Measurements from ENCODE around the gene PSMD1.

The PSMD1 gene

DNA sequence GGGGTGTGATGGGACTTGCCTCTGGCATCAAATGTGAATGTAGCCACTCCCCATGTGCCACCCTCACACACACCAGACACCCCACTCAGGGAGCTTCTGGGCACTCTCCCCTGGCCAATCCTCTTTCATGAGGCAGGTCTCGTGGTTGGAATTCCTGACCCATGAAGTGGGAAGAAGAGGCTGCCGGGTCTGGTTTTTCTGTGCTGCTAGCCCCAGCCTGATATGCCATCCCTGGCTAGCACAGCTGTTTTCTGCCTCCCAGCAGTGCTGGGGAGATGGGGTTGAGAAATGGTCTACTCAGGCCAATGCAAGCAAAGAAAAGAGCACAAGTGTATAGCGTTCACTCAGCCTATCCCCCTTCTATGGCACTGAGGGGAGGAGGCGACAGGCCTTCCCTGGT is 20.5 kb upstream of the PSMD1 start:
- no peak for DNase-seq

DNA sequence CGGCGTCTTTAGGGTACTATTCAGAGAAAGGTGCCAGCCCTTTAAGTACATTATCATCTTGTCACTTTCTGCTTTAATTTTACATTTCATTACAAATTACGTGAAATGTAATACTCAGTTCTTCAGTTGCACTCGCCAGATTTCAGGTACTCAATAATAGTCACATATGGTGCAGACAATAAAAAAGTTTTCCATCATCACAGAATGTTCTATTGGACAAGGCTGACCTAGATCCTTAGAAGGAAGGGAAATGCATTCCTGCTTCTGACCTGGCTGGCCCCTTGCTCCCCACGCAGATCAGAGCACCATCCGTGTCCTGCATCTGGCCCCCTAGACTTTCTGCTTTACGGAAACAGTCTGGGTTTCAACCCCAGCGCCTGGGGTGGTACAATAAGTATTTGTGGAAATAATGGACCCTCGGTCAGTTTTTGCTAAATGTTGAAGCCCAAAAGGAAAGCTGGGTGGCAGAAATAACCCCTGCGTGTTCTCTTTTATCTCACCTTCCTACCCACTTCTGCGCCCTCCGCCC is 20.0 kb upstream of the PSMD1 start:
- DNase-seq, result no peak

DNA sequence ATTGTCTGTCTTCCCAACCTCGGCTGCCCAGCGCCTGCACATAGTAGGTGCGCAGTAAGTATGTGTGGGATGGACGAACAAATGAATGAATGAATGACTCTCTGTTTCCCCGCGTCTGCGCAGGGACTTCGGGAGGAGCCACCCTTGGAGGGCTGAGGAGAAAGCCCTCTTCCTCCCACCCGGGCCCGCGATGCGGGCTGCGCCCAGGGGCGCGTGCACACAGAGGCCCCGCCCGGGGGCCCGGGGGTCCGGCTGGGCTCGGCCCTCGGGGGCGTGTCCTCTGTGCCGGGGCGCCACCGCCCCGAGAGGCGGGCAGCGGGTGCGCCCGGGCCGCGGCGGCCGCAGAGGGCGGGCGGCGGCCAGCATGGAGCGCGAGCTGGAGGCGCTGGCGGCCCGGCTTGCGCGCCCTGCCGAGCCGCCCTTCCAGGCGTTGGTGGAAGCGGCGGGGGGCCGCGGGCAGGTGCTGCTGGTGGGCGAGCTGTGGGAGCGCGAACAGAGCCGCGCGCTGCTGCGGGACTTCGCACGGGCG is 19.4 kb upstream of the PSMD1 start, which contains the start of gene C2orf72:
Gene C2orf72 (plus strand): TSS at position 322 of the 529 bp plus-strand sequence. CDS start 43 bp downstream, at position 365.
- no peak for DNase-seq

DNA sequence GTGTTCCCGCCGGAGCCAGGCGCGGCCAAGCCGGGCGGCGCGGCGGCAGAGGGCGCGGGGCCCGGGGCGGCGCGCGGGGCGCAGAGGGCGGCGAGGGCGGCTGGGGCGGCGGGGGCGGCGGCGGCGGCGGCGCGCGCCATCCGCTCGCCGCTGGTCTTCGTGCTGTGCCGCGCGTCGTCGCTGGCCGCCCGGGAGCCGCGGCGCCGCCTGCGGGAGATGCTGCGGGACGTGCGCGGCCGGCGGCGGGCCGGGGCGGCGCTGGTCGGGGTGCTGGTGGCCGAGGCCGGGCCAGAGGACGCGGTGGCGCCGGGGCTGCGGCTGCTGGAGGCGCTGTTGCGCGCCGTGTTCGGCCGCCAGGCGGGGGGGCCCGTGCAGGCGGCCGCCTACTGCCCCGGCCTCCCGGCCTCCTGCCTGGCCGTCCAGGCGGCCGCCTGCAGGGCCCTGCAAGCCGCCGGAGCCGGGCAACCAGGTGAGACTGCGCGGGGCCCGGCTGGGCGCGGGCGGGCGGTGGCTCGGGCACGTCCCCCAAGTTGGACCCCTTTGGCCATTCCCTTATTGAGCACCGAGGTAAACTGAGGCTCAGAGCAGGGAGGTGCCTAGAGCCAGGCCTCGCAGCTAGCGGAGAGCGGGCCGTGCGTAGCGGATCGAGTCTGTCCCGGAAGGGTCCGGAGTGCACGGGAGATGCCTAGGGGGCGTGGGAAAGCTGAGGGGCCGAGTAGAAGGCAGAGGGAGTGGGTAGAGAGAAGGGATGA is 18.8 kb upstream of the PSMD1 start:
- DNase-seq, result no peak

DNA sequence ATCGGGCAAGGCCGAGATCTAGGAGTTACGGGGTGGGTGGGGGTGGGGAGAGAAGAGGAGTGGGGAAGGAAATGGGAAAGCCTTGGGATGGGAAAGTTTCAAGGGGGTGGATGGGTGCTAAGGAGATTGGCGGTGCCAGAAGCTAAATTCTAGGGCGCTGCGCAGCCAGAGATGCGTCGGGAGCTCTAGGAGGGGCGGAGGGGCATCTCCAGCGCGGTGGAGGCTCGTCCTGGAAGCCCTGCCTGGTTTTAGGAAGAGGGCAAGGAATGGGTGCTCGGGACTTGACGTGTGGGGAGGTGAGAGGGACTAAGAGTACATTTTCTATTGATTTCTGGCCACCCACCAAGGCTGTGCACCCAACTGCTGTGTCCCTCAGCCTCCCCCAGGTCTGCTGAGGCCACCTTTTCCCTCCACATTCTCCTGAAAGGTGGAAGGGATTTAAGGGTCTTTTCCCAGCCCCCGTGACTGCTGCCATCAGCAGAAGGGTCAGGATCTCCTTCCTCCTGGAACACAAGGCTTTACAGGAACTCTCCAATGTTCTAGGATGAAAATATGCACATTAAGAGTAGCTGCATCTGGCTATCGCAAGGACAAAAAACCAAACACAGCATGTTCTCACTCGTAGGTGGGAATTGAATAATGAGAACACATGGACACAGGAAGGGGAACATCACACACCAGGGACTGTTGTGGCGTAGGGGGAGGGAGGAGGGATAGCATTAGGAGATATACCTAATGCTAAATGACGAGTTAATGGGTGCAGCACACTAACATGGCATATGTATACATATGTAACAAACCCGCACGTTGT is 18.0 kb upstream of the PSMD1 start:
- DNase-seq, result no peak

DNA sequence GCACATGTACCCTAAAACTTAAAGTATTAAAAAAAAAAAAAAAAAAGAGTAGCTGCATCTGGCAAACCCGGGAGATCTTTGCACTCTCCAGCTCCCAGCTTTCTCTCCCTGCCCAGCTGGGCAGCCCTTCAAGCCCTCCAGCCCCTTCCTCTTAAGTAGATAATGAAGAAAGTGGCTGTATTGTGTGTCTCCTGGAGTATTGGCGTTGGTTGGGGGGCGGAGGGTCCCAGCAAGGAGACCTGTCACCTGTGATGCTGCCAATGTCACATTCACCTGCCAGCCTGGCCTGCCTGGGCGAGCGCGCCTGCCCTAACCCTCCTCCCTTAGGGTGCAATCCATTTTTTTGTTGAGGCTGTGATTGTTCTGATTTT is 17.4 kb upstream of the PSMD1 start:
- DNase-seq, result no peak

DNA sequence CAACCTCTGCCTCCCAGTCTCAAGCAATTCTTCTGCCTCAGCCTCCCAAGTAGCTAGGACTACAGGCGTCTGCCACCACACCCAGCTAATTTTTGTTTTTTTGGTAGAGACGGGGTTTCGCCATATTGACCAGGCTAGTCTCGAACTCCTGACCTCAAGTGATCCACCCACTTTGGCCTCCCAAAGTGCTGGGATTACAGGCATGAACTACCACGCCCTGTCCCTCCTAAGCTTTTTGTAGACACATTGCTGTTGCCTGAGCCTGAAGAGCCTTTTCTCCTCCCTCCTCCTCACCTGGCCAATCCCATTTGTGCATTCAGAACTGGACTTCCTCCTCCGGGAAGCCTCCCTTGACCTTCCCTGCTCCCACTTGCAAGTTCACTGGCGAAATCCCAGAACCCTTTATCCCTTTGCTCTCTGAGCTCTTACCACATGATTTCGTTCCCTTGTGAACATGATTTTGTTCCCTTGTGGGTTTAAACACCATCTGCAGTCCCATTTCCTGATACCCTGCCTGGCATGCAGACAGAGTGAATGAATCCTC is 16.8 kb upstream of the PSMD1 start:
- DNase-seq, result no peak

DNA sequence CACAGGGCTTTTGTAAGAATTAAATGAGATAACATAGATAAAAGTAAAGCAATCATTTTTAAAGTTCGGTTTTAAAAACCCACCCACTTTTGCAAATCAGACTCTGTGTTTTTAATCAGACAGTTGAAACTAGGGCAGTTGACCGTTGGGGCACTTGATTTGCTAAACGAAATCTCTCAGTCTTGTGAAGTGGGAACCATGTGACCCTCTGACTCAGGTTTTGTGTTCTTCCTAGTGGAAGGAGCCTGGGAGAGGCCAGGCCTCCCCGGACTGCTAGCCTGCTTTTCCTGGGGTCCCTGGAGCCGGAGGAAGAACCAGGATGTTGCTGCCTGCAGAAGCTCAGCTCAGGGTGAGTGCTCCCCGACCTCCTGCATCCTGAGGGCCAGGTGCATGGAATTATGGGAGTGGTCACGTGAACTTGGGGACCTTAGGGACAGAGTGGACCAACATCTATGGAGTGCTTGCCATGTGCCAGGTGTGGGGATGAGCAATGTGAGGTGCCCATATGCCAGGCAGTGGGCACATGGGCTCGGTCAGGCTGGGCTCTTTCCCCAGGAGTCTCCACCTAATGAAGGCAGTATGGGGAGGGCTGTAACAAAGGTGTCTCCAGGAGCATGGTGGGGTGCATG is 15.5 kb upstream of the PSMD1 start:
- no peak for DNase-seq

DNA sequence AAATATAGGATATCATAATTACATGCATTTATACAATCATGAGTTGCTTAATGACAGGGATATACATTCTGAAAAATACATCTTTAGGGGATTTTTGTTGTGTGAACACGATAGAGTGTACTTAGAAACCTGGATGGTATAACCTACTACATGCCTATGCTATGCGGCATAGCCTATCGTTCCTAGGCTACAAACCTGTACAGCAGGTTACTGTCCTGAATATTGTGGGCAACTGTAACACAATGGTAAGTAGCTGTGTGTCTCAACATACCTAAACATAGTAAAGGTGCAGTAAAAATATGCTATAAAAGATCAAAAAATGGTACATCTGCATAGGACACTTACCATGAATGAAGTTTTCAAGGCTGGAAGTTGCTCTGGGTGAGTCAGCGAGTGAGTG is 12.9 kb upstream of the PSMD1 start:
- DNase-seq, result no peak

DNA sequence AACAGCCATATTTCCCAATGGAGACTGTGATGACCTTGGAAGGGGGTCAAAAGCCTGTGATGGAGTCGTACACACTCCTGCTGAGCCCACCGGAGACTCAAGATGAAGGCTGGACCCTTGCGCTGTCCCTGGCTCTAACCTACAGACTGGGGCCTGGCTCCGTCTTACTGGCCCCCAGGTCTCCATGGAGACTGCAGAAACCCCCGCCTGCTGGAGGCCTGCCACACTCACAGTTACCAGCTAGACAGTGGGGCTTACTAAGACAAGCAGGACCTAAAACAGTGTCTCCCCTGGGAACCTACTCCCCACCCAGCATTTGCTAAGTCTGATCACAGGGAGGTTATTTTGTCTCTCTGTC is 9.8 kb upstream of the PSMD1 start:
- no peak for DNase-seq

DNA sequence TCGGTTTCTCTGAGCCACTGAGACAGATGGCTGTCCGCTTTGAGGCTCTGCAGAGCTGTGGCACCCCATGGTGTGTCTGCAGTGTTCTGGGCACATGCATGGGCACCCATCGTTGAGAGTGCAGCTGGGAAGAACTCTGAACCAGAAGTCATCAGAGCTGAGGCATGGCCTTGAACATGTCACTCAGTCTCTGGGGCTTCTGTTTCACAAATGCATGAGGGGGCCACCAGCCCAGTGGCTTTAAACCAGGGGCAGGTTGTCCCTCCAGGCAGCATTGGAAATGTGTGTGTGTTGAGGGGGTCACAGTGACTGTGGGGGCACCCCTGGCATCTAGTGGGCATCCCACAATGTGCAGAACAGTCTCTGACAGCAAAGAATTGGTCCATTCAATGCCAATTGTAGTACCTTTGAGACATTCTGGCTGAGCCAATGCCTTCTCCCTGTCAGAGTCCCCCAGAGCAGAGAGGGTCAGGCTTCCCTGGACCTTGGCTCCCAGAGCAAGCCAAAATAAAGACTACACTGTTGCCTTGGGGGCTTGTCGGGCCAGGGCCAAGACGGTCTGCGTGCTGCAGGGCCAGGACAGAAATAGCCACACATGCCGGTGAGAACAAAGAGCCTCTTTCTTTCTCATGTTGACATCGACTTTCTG is 9.3 kb upstream of the PSMD1 start:
- DNase-seq, result no peak

DNA sequence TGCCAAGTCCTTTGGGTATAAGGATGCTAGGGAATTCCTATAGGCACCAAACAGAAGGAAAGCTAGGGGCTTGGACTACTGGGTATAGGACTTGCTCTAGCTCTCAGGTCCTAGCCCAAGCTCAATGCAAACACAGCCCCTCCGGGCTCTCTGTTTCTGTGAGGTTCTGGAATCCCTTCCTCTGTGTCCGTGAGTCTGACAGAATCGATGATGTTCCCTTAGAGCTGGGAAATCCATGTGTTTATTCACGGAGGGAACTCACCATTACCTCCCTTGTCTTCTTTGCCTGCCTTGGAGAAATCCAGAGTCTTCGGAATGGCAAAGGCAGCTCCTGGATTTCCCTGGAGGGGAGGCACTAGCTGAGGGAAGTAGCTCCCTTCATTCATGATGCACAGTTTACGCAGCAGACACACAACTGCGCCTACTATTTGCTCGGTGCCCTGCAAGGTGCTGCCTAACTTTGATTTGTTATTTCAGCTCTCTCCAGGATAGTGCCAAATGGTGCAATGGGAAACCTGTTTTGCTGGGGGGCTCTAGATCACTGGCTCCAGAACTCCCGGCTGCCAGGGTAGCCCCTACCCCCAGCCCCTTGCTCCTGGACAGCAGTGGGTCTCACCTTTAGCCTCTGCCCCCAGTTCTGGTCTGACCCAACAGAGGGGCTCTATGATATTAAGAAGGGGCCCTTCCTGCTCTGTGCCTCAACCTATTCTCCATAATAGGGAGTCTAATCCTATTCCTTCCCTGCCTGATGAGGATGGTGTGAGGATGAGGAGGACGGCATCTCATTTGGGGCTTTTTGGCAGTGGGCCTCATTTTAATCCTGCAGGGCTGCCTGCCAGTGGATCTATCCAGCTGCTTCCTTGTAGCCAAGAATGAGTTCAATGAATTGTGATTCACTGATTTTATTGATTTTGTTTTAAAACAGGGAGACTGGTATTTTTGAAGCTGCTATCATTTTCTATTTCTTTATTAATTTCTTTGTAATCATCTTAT is 8.4 kb upstream of the PSMD1 start:
- no peak for DNase-seq

DNA sequence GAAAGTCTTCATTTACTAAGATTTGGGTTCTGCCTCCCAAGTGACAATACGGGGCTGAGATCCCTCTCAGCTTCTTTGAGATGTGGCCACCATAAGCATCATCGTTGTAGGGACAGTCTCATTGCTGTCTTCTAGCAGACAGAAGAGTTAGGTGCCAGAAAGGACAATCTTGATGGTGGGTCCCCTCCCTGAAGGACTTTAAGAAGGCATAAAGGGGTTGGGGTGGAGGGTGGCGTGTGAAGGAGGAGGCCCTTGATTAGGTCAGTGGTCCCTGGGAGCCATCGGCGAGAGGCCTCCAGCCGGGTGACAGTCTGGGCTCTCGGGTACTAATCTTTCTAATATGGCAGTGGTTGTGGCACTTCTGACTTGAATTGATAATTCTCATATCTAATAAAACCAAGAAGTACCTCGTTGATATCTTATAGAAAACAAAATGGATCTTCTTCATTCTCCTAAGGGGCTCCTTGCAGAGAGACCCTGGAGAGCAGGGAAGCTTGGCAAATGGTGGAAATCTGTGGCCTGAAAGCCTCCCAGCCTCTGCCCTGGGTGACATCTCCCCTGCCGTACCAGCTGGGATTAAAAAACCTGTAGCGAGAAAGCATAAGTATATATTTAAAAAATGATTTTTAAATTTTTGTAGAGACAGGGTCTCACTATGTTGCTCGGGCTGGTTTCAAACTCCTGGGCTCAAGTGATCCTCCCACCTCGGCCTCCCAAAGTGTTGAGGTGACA is 7.2 kb upstream of the PSMD1 start:
- DNase-seq, result no peak

DNA sequence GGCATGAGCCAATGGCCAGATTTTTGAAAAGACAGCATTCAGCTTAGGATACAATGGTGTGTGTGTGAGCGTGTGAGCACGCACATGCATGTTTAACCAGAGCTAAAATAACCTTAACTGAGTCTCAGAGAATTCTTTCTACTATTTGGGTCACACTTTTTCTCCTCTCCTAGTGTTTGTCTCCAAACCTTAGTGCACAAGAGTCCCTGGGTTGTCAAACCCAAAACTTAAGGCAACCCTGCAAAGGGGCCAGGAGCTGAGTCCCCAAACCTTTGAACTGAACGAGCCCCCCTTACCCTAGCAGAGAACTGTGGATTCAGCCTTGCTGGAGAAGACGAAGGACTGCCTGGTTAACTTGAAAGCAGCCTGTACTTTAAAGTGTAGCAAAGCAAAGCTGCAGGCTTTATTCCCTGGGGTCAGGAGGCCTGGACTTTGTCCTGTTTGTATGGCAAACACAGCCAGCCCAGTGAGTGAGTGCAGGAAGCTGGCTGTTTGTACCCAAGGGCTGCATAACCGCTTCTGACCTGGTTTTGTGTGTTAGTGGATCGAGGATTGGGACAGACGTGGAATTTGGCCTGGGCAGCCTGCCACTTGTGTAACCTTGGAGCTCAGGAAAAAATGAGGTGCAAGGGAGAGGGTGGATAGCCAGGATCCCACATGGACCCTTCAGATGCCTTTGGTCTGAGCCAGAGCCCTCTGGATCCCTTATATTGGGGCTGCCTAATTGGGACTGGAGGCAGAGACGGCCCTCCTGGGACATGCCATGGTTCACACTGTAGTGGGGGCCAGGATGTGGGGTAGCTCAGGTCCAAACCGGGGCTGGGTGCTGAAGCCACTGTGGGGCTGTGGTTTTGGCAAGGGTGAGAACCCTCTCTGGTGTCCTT is 6.4 kb upstream of the PSMD1 start:
- no peak for DNase-seq

DNA sequence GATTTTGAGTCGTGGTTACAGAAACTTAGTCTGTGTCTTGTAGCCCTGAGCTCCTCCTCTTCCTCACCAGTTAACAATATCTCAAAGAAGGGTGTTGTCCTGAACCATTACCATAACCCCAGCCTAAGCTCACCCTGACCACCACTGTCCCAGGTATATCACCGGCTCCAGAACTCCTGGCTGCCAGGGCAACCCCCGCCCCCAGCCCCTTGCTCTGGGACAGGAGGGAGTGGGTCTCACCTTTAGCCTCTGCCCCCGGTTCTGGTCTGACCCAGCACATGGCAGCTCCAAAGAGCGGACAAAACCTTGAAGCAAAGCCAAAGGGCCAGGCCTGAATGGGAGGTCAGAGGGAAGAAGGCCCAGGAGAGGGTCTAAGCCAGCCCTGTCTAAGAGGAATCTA is 5.6 kb upstream of the PSMD1 start:
- no peak for DNase-seq

DNA sequence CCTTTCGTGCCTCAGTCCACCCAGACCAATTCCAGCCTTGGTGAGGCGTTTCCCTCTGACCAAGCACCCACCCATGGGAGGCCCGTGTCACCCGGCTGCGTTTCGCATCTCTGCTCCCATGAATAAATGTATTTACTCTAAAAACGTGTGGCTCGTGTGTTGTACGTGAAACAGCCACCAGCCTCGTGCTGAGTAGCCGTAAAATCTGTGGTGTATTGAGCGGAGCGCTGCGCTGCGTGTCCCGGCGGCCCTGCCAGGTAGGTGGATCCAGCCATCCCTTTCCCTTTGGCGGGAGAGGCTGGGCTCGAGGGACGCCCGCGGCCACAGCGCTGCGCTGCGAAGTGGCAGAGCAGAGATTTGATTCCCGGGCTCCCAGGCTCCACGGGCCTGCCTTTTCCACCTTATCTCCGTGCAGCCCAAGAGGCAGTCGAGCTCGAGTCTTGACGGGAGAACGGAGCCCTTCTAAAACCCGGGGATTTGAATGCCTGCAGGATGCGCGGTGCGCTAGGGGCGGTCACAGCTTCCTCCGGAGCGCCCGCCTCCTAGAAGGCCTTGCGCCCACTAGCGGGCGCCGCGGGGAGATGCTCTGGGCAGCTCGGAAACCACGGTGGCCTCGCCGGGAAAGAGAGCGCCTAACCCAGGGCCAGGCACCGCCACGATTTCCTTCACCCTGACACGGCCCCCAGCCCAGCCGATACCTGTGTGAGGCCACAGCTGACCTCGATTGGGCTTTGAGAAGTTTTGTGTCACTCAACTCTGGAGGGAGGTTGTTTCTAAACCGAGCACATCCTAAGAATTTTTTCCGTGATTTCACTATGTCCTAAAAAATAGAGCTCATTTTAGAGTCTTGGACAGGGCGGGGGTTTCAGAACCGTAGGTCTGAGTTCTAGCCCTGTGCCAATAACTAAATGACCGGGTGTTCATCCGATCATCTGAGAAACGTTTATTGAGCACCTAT is 3.9 kb upstream of the PSMD1 start:
- peak; percentile 82 for DNase-seq

DNA sequence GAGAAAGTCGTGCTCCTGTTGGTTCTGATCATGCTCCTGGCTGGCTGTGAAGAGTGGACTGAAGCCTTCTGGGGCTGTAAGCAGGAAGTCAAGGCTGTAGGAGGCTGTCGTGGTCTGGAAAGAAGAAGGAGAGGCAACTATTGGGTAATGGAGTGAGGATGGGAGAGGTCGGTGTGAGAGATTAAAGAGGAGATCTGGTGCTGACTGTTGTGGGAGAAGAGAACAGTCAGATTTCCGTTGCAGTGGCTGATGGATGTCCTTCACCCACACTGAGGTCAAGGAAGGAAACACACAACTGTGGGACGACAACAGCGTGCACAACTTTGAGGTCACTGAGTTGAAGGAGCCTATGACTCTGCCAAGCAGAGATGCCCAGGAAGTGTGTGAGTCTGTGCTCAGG is 2.8 kb upstream of the PSMD1 start:
- DNase-seq, result no peak

DNA sequence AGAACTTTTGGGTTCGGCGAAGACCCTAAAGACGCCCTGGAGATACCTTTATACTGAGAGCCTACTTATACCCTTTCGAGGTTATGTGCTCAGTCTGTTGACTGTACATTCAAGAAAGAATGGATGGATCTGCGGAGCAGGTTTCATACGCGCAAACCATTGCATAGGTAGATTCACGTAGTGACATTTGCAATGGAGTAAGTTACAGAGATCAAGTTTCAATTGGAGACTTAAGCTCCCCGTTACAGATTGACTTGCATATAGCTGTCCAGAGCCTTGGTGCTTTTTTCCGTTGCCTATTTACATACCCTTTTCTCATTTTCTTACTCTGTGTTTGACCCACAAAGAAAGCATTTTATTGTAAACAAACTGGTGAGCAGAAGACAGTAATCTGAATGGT is 923 bp downstream of the PSMD1 start:
- DNase-seq, result no peak

Measured in CD4-positive, alpha-beta T cell treated with Interleukin-4 for 4 hours (primary cell).